Kidney (tissue), 14 donors: Measurements from ENCODE around the gene C2orf68. TPM values are rescaled to one million over a fixed set of nuclear protein-coding genes. Genes with fewer than 3 reads are reported as not detected.
"Not testable (repeated sequence)": the region's sequence is repeated elsewhere in the genome, so short reads cannot be mapped to it uniquely, and the experiment has no call there.

Source experiments
- DNase-seq, 5 donors: peaks; one replicate each; pipeline ENCODE4 v3.0.0-alpha.2; 2013 to 2020
- FAIRE-seq: peaks from 2 replicates; lab custom pipeline; 2012; peaks lifted over from hg19 to GRCh38; lab: Jason Lieb, UNC
- H3K27ac ChIP-seq, 2 donors: one replicate each; pipeline ENCODE4 v1.7.0; 2013; ENCODE audit warnings: low read depth in 2 of 2, low read length in 2 of 2, inconsistent platforms in 1 of 2
- H3K27me3 ChIP-seq: one replicate; pipeline ENCODE4 v1.7.1; 2013; ENCODE audit warnings: low read length, inconsistent platforms; ENCODE audit not compliant: control insufficient read depth, insufficient read depth
- H3K36me3 ChIP-seq, 3 donors: one replicate each; pipeline versions ENCODE4 v1.7.0 to v1.7.1; 2013; ENCODE audit warnings: low read length in 3 of 3, control low read depth in 1 of 3, inconsistent platforms in 1 of 3; ENCODE audit not compliant: insufficient read depth in 3 of 3, control insufficient read depth in 2 of 3
- H3K4me1 ChIP-seq, 3 donors: one replicate each; pipeline versions ENCODE4 v1.7.0 to v1.7.1; 2013; ENCODE audit warnings: low read length in 3 of 3, inconsistent platforms in 1 of 3, low read depth in 1 of 3; ENCODE audit not compliant: control insufficient read depth in 2 of 3, insufficient read depth in 2 of 3
- H3K4me3 ChIP-seq, 3 donors: one replicate each; pipeline versions ENCODE4 v1.7.0 to v1.8.1; 2013; ENCODE audit warnings: low read length in 3 of 3, control low read depth in 1 of 3, inconsistent platforms in 1 of 3
- H3K9ac ChIP-seq, 3 donors: one replicate each; pipeline versions ENCODE4 v1.7.0 to v1.7.1; 2013; ENCODE audit warnings: low read length in 3 of 3, control low read depth in 1 of 3, inconsistent platforms in 1 of 3
- H3K9me3 ChIP-seq, 3 donors: one replicate each; pipeline versions ENCODE4 v1.7.0 to v1.7.1; 2013; ENCODE audit warnings: low read length in 3 of 3, control low read depth in 1 of 3, inconsistent platforms in 1 of 3; ENCODE audit not compliant: control insufficient read depth in 2 of 3, insufficient read depth in 1 of 3
- CTCF ChIP-seq: IDR thresholded peaks from 3 replicates; pipeline ENCODE4 v1.5.1; 2012; ENCODE audit warnings: mild to moderate bottlenecking, moderate library complexity, borderline replicate concordance; ENCODE audit not compliant: insufficient read depth; ENCODE audit errors: extremely low read depth
- intact Hi-C: fragments of 100-400 bp; cut with DNase I; formaldehyde crosslinking; loops from one replicate; pipeline ENCODE4 v1.11.1; 2022
- polyA plus RNA-seq: library from polyadenylated mRNA; stranded (reverse); fragments of 350-450 nt; fragmentation: Illumina TruSeq; extraction: RNeasy Lipid Tissue Mini Kit (QIAGEN cat#74804); gene quantifications from one replicate; pipeline ENCODE4 v1.2.3, GENCODE V29; 2014; ENCODE audit warnings: low read depth, low replicate concordance; ENCODE audit not compliant: insufficient read depth
- total RNA-seq: library from RNA; stranded (reverse); fragmentation: NEBNext Ultra II Directional; extraction: Animal tissue kit (Norgen Biotek cat#: 25700); gene quantifications from one replicate; pipeline ENCODE4 v1.2.1, GENCODE V29; 2021
- donor health status: control.
- donor health status: control.
- donor health status: control.
- donor health status: control.
- donor health status: control.
- donor health status: DM: yes; HTN: yes; CAD: no.
- donor health status: Normal renal cell carcinoma (clear cell type).

The C2orf68 gene
- total and polyA plus RNA-seq, 2 donors from 2014 or later, result 34.5 to 37.6 TPM

- Histone ChIP-seq H3K4me1 (peaks cover 0 to under 1% (median 0%) of the 10 kb centered on the region in 3 donors), H3K36me3 (no peaks in the 10 kb centered on the region), H3K9me3 (no peaks in the 10 kb centered on the region), H3K27ac (no peak overlapping the region), H3K9ac (no peak overlapping the region), H3K27me3 (no peaks in the 10 kb centered on the region), H3K4me3 (no peak overlapping the region)
- no peak for TF ChIP-seq CTCF
- intact Hi-C loops, result no loop called here
- DNase-seq, result no peak
- no peak for FAIRE-seq
Measured at GRCh38 chr2:85660725-85661124, 48.9 kb upstream of the C2orf68 start.

GRCh38 chr2:85660301-85660700 is 48.4 kb upstream of the C2orf68 start:
- intact Hi-C loops, H3K4me3 ChIP-seq, FAIRE-seq, DNase-seq, H3K9me3 ChIP-seq, H3K9ac ChIP-seq, H3K27ac ChIP-seq, H3K36me3 ChIP-seq, H3K4me1 ChIP-seq, H3K27me3 ChIP-seq: not testable (repeated sequence)

- intact Hi-C loops, result no loop called here
- FAIRE-seq (no peak), DNase-seq (no peak)
- Histone ChIP-seq H3K36me3 (no peaks in the 10 kb centered on the region), H3K4me1 (peaks cover 0 to 4% (median 0%) of the 10 kb centered on the region in 3 donors), H3K9ac (no peak overlapping the region), H3K4me3 (no peak overlapping the region), H3K27ac (no peak overlapping the region), H3K9me3 (no peaks in the 10 kb centered on the region), H3K27me3 (no peaks in the 10 kb centered on the region)
- TF ChIP-seq CTCF, result no peak
Measured at GRCh38 chr2:85659324-85659981, 47.6 kb upstream of the C2orf68 start.

- H3K36me3 ChIP-seq, intact Hi-C loops, H3K27ac ChIP-seq, H3K9ac ChIP-seq, DNase-seq, H3K9me3 ChIP-seq, H3K4me3 ChIP-seq, H3K27me3 ChIP-seq, FAIRE-seq, H3K4me1 ChIP-seq: not testable (repeated sequence)
Measured at GRCh38 chr2:85657399-85657798, 45.5 kb upstream of the C2orf68 start.
